Epithelial cell of prostate (primary cell): ENCODE results near the gene MCUR1.
"Not testable (repeated sequence)": the region's sequence is repeated elsewhere in the genome, so short reads cannot be mapped to it uniquely, and the experiment has no call there.

Source experiments
- DNase-seq: peaks from one replicate; pipeline ENCODE4 v3.0.0-alpha.2; 2011; ENCODE audit warnings: low read depth, low spot score
- H3K27ac ChIP-seq: fragments of 450-650 bp; 2 replicates; pipeline ENCODE4 v1.5.1; 2017; ENCODE audit warnings: mild to moderate bottlenecking

Gene MCUR1

GRCh38 chr6:13788820-13789219 is 25.5 kb downstream of the MCUR1 start:
- no peak overlapping the region for H3K27ac ChIP-seq
- DNase-seq = no peak

- no peak overlapping the region for H3K27ac ChIP-seq
- no peak for DNase-seq
These were observed 27.2 kb downstream of the MCUR1 start for GRCh38 chr6:13787137-13787536.

- peak overlapping the region; percentile 41 for H3K27ac ChIP-seq
These were observed 34.2 kb downstream of the MCUR1 start for GRCh38 chr6:13780162-13780561.

GRCh38 chr6:13778028-13778427 is 36.3 kb downstream of the MCUR1 start:
- no peak for DNase-seq
- no peak overlapping the region for H3K27ac ChIP-seq

More at GRCh38 chr6:13780162-13780561, 34.2 kb downstream of the MCUR1 start:
- not testable (repeated sequence) for DNase-seq

- DNase-seq = no peak
- H3K27ac ChIP-seq = no peak overlapping the region
These were observed 37.8 kb downstream of the MCUR1 start for GRCh38 chr6:13776602-13777001.

- not testable (repeated sequence) for H3K27ac ChIP-seq, DNase-seq
These were observed 38.9 kb downstream of the MCUR1 start for GRCh38 chr6:13775466-13775865.

GRCh38 chr6:13772358-13773030 is 41.9 kb downstream of the MCUR1 start:
- not testable (repeated sequence) for H3K27ac ChIP-seq, DNase-seq

- no peak overlapping the region for H3K27ac ChIP-seq
- no peak for DNase-seq
These were observed 44.7 kb downstream of the MCUR1 start for GRCh38 chr6:13769655-13770053.

- no peak for DNase-seq
- no peak overlapping the region for H3K27ac ChIP-seq
These were observed 45.2 kb downstream of the MCUR1 start for GRCh38 chr6:13769034-13769654.

GRCh38 chr6:13767121-13767808 is 47.1 kb downstream of the MCUR1 start:
- DNase-seq = no peak
- no peak overlapping the region for H3K27ac ChIP-seq

GRCh38 chr6:13766201-13766634 is 48.1 kb downstream of the MCUR1 start:
- H3K27ac ChIP-seq = peak overlapping the region; percentile 60
- no peak for DNase-seq

- DNase-seq = no peak
- peak overlapping the region; percentile 60 for H3K27ac ChIP-seq
These were observed 48.8 kb downstream of the MCUR1 start for GRCh38 chr6:13765570-13765969.

- no peak for DNase-seq
- no peak overlapping the region for H3K27ac ChIP-seq
These were observed 49.4 kb downstream of the MCUR1 start for GRCh38 chr6:13764996-13765395.

- H3K27ac ChIP-seq = peak overlapping the region; percentile 91
- DNase-seq = no peak
These were observed 50.5 kb downstream of the MCUR1 start for GRCh38 chr6:13763740-13764381.

GRCh38 chr6:13762611-13763441 is 51.5 kb downstream of the MCUR1 start:
- peak; percentile 78 for DNase-seq
- H3K27ac ChIP-seq = peak overlapping the region; percentile 91

- peak overlapping the region; percentile 91 for H3K27ac ChIP-seq
- DNase-seq = no peak
These were observed 52.9 kb downstream of the MCUR1 start for GRCh38 chr6:13761361-13762036.

- DNase-seq = no peak
- peak overlapping the region; percentile 91 for H3K27ac ChIP-seq
These were observed 53.8 kb downstream of the MCUR1 start for GRCh38 chr6:13760307-13761304.

- H3K27ac ChIP-seq = no peak overlapping the region
- no peak for DNase-seq
These were observed 55.3 kb downstream of the MCUR1 start for GRCh38 chr6:13759025-13759424.
